Mesenchymal stem cell (in vitro differentiated cells and primary cell): ENCODE data around the gene STRAP. TPM values are rescaled to one million over a fixed set of nuclear protein-coding genes. Genes with fewer than 3 reads are reported as not detected.

ENCODE experiments used
- DNase-seq: peaks from one replicate; pipeline ENCODE4 v3.0.0-alpha.2; 2013
- H2AFZ ChIP-seq: one replicate; pipeline ENCODE4 v1.6.1; 2013; ENCODE audit warnings: low read depth, mild to moderate bottlenecking, control low read depth, inconsistent platforms, low read length, moderate library complexity
- H2AK5ac ChIP-seq: 2 replicates; pipeline ENCODE4 v1.6.1; 2013; ENCODE audit warnings: low read length, moderate library complexity, mild to moderate bottlenecking, inconsistent platforms; ENCODE audit not compliant: severe bottlenecking
- H2BK120ac ChIP-seq: one replicate; pipeline ENCODE4 v1.6.1; 2013; ENCODE audit warnings: low read depth, mild to moderate bottlenecking, inconsistent platforms, low read length, moderate library complexity
- H2BK12ac ChIP-seq, 2 experiments: one replicate each; pipeline ENCODE4 v1.6.1; 2013; ENCODE audit warnings: inconsistent platforms in 2 of 2, low read length in 2 of 2, mild to moderate bottlenecking in 2 of 2, moderate library complexity in 2 of 2, control low read depth in 1 of 2
- H2BK15ac ChIP-seq: one replicate; pipeline ENCODE4 v1.6.1; 2013; ENCODE audit warnings: mild to moderate bottlenecking, low read depth, inconsistent platforms; ENCODE audit not compliant: poor library complexity, severe bottlenecking
- H2BK5ac ChIP-seq: 2 replicates; pipeline ENCODE4 v1.6.1; 2013; ENCODE audit warnings: low read depth, mild to moderate bottlenecking, low read length, control low read depth, inconsistent platforms; ENCODE audit not compliant: poor library complexity, severe bottlenecking
- H3K14ac ChIP-seq, 2 experiments: one replicate each; pipeline ENCODE4 v1.6.1; 2013; ENCODE audit warnings: inconsistent platforms in 2 of 2, low read length in 2 of 2, control low read depth in 1 of 2, mild to moderate bottlenecking in 1 of 2, moderate library complexity in 1 of 2
- H3K18ac ChIP-seq, 2 experiments: one replicate each; pipeline ENCODE4 v1.6.1; 2013; ENCODE audit warnings: inconsistent platforms in 2 of 2, low read length in 2 of 2, control low read depth in 1 of 2, low read depth in 1 of 2, mild to moderate bottlenecking in 1 of 2
- H3K23ac ChIP-seq, 2 experiments: one replicate each; pipeline ENCODE4 v1.6.1; 2013; ENCODE audit warnings: inconsistent platforms in 2 of 2, low read length in 2 of 2, mild to moderate bottlenecking in 2 of 2, moderate library complexity in 2 of 2, control low read depth in 1 of 2
- H3K27ac ChIP-seq: 2 replicates; pipeline ENCODE4 v1.5.1; 2013; ENCODE audit warnings: mild to moderate bottlenecking, moderate library complexity, low read length, control low read depth, inconsistent platforms; ENCODE audit not compliant: poor library complexity, severe bottlenecking
- H3K27me3 ChIP-seq, 2 experiments: 2 replicates each; pipeline versions ENCODE4 v1.6.1 to v1.7.0; 2013; ENCODE audit warnings: low read length in 2 of 2, mild to moderate bottlenecking in 2 of 2, moderate library complexity in 2 of 2, control low read depth in 1 of 2, inconsistent platforms in 1 of 2; ENCODE audit not compliant: control insufficient read depth in 1 of 2, insufficient read depth in 1 of 2
- H3K36me3 ChIP-seq, 2 experiments: 2 replicates each; pipeline versions ENCODE4 v1.6.1 to v1.7.0; 2013; ENCODE audit warnings: low read length in 2 of 2, control low read depth in 1 of 2, inconsistent platforms in 1 of 2, low read depth in 1 of 2, mild to moderate bottlenecking in 1 of 2; ENCODE audit not compliant: insufficient read depth in 2 of 2, control insufficient read depth in 1 of 2
- H3K4ac ChIP-seq, 2 experiments: one replicate each; pipeline ENCODE4 v1.6.1; 2013; ENCODE audit warnings: inconsistent platforms in 2 of 2, low read length in 2 of 2, mild to moderate bottlenecking in 2 of 2, moderate library complexity in 2 of 2, control low read depth in 1 of 2, low read depth in 1 of 2
- H3K4me1 ChIP-seq: 2 replicates; pipeline ENCODE4 v1.6.1; 2013; ENCODE audit warnings: low read depth, low read length, control low read depth; ENCODE audit not compliant: control insufficient read depth, insufficient read depth
- H3K4me2 ChIP-seq: 2 replicates; pipeline ENCODE4 v1.6.1; 2013; ENCODE audit warnings: low read length, mild to moderate bottlenecking, inconsistent platforms; ENCODE audit not compliant: poor library complexity, severe bottlenecking
- H3K4me3 ChIP-seq, 2 experiments: 2 replicates each; pipeline versions ENCODE4 v1.5.1 to v1.7.0; 2013; ENCODE audit warnings: low read length in 2 of 2, mild to moderate bottlenecking in 2 of 2, control low read depth in 1 of 2, low read depth in 1 of 2; ENCODE audit not compliant: insufficient read depth in 1 of 2
- H3K79me1 ChIP-seq: replicated peaks from 2 replicates; pipeline ENCODE4 v1.6.1; 2013; ENCODE audit warnings: mild to moderate bottlenecking, control low read depth, low read length, inconsistent platforms; ENCODE audit not compliant: poor library complexity, severe bottlenecking
- H3K9ac ChIP-seq: 2 replicates; pipeline ENCODE4 v1.7.0; 2013; ENCODE audit warnings: mild to moderate bottlenecking, low read length, moderate library complexity
- H3K9me3 ChIP-seq: 2 replicates; pipeline ENCODE4 v1.7.0; 2013; ENCODE audit warnings: mild to moderate bottlenecking, low read length; ENCODE audit not compliant: control insufficient read depth
- H4K8ac ChIP-seq: one replicate; pipeline ENCODE4 v1.6.1; 2013; ENCODE audit warnings: inconsistent platforms, mild to moderate bottlenecking, low read length, moderate library complexity
- H4K91ac ChIP-seq: one replicate; pipeline ENCODE4 v1.6.1; 2013; ENCODE audit warnings: mild to moderate bottlenecking, low read length, inconsistent platforms
- WGBS: methylation state at CpG from one replicate; pipeline ENCODE4 v1.1.7; 2013; ENCODE audit warnings: mixed read lengths; 5-methylcytosine and 5-hydroxymethylcytosine counted together
- polyA plus RNA-seq, 2 experiments: library from polyadenylated mRNA; stranded (reverse); fragments of 200-250 nt; gene quantifications; one replicate each; pipeline ENCODE4 v1.2.3, GENCODE V29; 2013

The STRAP gene, protein sequence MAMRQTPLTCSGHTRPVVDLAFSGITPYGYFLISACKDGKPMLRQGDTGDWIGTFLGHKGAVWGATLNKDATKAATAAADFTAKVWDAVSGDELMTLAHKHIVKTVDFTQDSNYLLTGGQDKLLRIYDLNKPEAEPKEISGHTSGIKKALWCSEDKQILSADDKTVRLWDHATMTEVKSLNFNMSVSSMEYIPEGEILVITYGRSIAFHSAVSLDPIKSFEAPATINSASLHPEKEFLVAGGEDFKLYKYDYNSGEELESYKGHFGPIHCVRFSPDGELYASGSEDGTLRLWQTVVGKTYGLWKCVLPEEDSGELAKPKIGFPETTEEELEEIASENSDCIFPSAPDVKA
- polyA plus RNA-seq (2013, experiment 1 of 2): 205 TPM
- polyA plus RNA-seq (2013, experiment 2 of 2): 207 TPM

- Histone ChIP-seq H3K9ac (peak within 1 kb of the TSS; percentile 99), H2BK12ac (peak within 1 kb of the TSS in 1 of 2 experiments; percentile 15), H3K27me3 (no peaks in the 10 kb centered on the region), H3K4me3 (peak within 1 kb of the TSS; percentile 92 to 99), H4K8ac (peak within 1 kb of the TSS; percentile 87), H3K4me1 (peaks cover 4% of the 10 kb centered on the region), H3K4me2 (peak within 1 kb of the TSS; percentile 53), H3K27ac (peak within 1 kb of the TSS; percentile 90), H3K36me3 (peaks cover 3 to 25% of the 10 kb centered on the region in 2 experiments), H2BK15ac (peak within 1 kb of the TSS; percentile 31), H3K23ac (peak within 1 kb of the TSS in 1 of 2 experiments; percentile 46), H2AFZ (peak within 1 kb of the TSS; percentile 46), H3K4ac (peak within 1 kb of the TSS; percentile 66 to 95), H3K18ac (peak within 1 kb of the TSS; percentile 87 to 90), H4K91ac (peak within 1 kb of the TSS; percentile 79), H2BK5ac (peak within 1 kb of the TSS; percentile 78), H3K9me3 (no peaks in the 10 kb centered on the region), H2AK5ac (peak within 1 kb of the TSS; percentile 26), H3K79me1 (no peaks in the 10 kb centered on the region), H2BK120ac (peak within 1 kb of the TSS; percentile 21), H3K14ac (peak within 1 kb of the TSS in 1 of 2 experiments; percentile 91)
- under 1% methylated on average over 59 of the region's 63 CpGs for WGBS
- peak; percentile 99 for DNase-seq
These were observed at the start of gene STRAP for GRCh38 chr12:15882118-15882971. TSS of gene STRAP (plus strand) at chr12:15882387. CDS start at chr12:15882708, 321 bp downstream.

- Histone ChIP-seq H4K8ac (no peak overlapping the region), H2BK15ac (no peak overlapping the region), H3K4me3 (no peak overlapping the region), H3K36me3 (no peaks in the 10 kb centered on the region), H2BK5ac (no peak overlapping the region), H3K9me3 (no peaks in the 10 kb centered on the region), H3K14ac (no peak overlapping the region), H3K79me1 (no peaks in the 10 kb centered on the region), H2BK120ac (no peak overlapping the region), H3K9ac (no peak overlapping the region), H3K4ac (no peak overlapping the region), H4K91ac (no peak overlapping the region), H2AFZ (no peak overlapping the region), H3K27me3 (no peaks in the 10 kb centered on the region), H3K4me2 (no peak overlapping the region), H3K27ac (no peak overlapping the region), H3K4me1 (no peaks in the 10 kb centered on the region), H2AK5ac (no peak overlapping the region), H2BK12ac (no peak overlapping the region), H3K18ac (no peak overlapping the region), H3K23ac (no peak overlapping the region)
- no peak for DNase-seq
- WGBS: 93% methylated on average over 2 of the region's 4 CpGs
These were observed 47.6 kb upstream of the STRAP start for GRCh38 chr12:15834575-15834974.

DNA sequence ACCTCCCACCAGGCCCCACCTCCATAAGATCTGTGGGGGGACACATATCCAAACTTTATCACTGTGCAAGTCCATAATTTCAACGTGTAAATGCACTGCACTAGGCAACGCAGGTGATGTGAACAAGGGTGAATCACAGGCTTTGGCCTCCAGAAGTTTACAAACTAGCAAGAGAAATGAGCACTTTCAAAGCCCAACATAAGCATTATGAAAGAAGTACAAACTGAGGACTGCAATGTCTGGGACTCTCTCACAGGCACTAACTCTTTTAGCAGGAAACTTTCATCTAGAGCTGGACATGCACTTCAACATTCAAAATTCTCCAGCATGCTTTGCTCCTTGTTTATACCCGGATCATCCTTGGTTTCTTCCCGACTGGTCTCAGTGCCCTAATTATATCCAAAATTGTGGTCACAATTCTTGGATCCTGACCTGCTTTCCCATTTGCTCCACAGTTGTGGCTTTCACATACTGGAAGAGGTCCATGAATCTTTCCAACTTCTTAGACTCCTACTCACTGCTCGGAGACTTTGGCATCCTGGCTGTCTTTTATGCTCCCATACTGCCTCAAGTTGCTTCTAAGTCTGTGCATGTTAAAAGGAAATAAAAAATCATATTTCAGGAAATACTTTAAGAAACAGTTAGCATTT lies 44.9 kb upstream of the STRAP start:
- 82% methylated on average over 4 of the region's 5 CpGs for WGBS
- H3K9me3 ChIP-seq: no peaks in the 10 kb centered on the region
- H3K4me3 ChIP-seq: no peak overlapping the region
- no peak overlapping the region for H2BK12ac ChIP-seq
- H2BK120ac ChIP-seq: no peak overlapping the region
- no peak overlapping the region for H2AK5ac ChIP-seq
- H3K4me2 ChIP-seq: no peak overlapping the region
- H3K4me1 ChIP-seq: no peaks in the 10 kb centered on the region
- no peak overlapping the region for H4K91ac ChIP-seq
- H3K27me3 ChIP-seq: no peaks in the 10 kb centered on the region
- H3K27ac ChIP-seq: no peak overlapping the region
- DNase-seq: peak; percentile 45
- no peak overlapping the region for H3K18ac ChIP-seq
- no peak overlapping the region for H2AFZ ChIP-seq
- H3K9ac ChIP-seq: peak overlapping the region; percentile 46
- no peak overlapping the region for H3K4ac ChIP-seq
- no peaks in the 10 kb centered on the region for H3K36me3 ChIP-seq
- H3K14ac ChIP-seq: no peak overlapping the region
- H4K8ac ChIP-seq: no peak overlapping the region
- no peak overlapping the region for H3K23ac ChIP-seq
- H2BK15ac ChIP-seq: no peak overlapping the region
- H3K79me1 ChIP-seq: no peaks in the 10 kb centered on the region
- no peak overlapping the region for H2BK5ac ChIP-seq
